GM12864 (cell line): ENCODE data around the gene NUAK1.

Experiments used
- DNase-seq: peaks from one replicate; pipeline ENCODE4 v3.0.0-alpha.2; 2011; ENCODE audit warnings: low read depth
- H3K4me3 ChIP-seq: 2 replicates; pipeline ENCODE4 v1.5.1; 2011; ENCODE audit warnings: mild to moderate bottlenecking, low read depth, low read length, control low read depth
- CTCF ChIP-seq: IDR thresholded peaks from 2 replicates; pipeline ENCODE4 v1.5.1; 2011; ENCODE audit warnings: low read depth, mild to moderate bottlenecking, moderate library complexity, low read length, control low read depth, inconsistent platforms; ENCODE audit errors: missing control alignments

The NUAK1 gene

GRCh38 chr12:106101803-106102202 is 37.0 kb downstream of the NUAK1 start:
- no peak for DNase-seq
- TF ChIP-seq CTCF, result no peak
- H3K4me3 ChIP-seq, result no peak overlapping the region

DNA sequence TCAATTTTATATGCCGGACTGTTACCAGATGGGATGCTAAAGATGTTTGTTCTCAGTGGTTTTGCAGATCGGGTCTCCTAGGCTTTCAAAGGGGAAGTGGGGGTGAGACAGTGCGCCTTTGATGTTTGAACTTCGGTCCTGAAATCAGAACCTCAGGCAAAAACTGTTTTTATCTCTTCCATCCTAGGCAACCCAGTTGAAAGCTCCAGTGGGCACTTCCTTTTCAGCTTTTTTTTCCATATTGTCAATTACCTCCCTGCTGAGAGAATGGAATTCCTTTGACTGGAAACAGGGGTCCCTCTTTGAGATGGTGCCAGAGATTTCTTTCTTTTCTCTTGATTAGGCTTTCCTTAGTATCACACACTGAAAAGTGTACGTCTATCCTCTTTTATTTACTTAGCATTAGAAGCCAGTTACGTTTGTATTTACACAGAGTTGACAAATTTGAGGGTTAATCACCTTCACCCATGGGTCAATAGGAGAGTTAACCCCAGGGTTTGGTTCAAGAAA is 40.0 kb downstream of the NUAK1 start:
- DNase-seq, result no peak
- no peak for TF ChIP-seq CTCF

GRCh38 chr12:106097011-106097410 is 41.7 kb downstream of the NUAK1 start:
- DNase-seq, result no peak
- no peak for TF ChIP-seq CTCF
- H3K4me3 ChIP-seq, result no peak overlapping the region

More for the DNA sequence above, 40.0 kb downstream of the NUAK1 start:
- no peak overlapping the region for H3K4me3 ChIP-seq

DNA sequence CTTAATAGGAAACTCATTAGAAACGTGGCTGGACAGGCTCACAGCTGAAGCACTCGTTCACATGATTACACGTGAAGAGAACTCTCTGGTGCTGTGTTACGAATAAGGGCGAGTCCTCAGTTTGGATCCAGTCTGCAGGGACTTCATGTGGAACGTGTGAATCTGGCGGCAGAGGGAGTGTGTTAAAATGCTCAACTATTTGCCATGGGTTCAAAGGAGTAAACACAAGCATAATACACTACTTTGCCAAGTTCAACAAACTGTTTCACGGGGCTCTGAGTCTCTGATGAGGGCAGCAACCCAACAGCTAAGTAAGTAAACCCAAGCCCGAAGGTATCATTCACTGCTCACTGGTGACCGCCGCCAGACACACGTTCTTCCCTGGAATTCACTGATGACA is 42.4 kb downstream of the NUAK1 start:
- no peak for DNase-seq
- no peak overlapping the region for H3K4me3 ChIP-seq
- no peak for TF ChIP-seq CTCF

DNA sequence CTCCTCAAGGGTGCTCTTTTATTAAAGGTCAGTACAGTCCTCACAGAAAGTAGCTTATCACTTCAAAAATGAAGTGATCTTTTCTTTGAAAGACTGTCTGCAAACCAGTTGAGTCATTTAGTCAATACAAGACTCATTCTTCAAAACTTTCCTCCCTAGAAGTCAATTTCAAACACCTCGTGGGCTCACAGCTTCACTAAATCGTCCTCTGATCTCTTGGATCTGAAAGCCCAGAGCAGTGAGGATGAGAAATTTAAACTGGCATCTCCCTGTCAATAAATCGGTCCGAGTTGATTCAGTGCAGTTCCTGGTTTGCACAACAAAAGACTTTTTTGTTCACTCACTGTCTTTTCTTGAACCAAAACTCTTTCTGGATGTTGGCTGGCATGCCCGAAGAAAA is 44.5 kb downstream of the NUAK1 start:
- TF ChIP-seq CTCF, result no peak
- no peak overlapping the region for H3K4me3 ChIP-seq
- DNase-seq, result no peak

GRCh38 chr12:106093246-106093645 is 45.5 kb downstream of the NUAK1 start:
- DNase-seq, result no peak
- TF ChIP-seq CTCF, result no peak
- no peak overlapping the region for H3K4me3 ChIP-seq

GRCh38 chr12:106091446-106091820 is 47.3 kb downstream of the NUAK1 start:
- no peak overlapping the region for H3K4me3 ChIP-seq
- DNase-seq, result no peak
- TF ChIP-seq CTCF, result no peak
